Measurements from ENCODE around the gene RFT1.

RFT1 gene

DNA sequence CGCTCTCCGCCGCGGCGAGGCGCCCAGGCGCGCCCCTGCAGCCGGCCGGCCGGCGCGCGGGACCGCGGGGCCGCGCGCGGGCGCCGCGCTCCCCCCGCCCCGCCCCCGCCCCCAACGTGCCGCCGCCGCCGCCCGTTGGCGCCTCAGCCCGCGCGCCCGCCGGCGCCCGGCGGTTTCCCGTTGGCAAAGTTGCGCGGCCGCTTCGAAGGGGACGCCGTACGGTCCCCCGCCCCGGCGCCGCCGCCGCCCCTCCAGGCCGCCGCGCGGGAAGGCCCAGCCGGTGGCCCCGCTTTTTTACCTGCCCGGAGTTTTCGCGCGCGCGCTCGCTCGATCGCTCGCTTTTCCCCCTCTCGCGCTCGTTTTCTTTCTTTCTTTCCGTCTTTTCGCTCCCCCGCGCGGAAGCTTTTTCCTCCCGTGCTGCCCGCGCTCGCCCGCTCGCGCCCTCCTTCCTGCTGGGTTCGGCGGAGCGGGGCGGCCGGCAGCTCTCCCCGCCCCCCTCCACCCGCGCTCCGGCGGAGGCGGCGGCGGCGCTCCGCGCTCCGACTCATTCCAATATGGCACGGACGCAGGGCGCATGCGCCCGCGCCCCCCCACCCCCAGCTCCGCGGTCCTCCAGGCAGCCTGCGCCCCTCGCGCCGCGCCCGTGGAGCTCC is 84.6 kb downstream of the RFT1 start, which contains the start of gene SFMBT1:
Gene SFMBT1 (minus strand): TSS at position 556 of the 653 bp plus-strand sequence. CDS start 76,945 bp downstream, outside the sequence.
- TF ChIP-seq, protein P1, sequence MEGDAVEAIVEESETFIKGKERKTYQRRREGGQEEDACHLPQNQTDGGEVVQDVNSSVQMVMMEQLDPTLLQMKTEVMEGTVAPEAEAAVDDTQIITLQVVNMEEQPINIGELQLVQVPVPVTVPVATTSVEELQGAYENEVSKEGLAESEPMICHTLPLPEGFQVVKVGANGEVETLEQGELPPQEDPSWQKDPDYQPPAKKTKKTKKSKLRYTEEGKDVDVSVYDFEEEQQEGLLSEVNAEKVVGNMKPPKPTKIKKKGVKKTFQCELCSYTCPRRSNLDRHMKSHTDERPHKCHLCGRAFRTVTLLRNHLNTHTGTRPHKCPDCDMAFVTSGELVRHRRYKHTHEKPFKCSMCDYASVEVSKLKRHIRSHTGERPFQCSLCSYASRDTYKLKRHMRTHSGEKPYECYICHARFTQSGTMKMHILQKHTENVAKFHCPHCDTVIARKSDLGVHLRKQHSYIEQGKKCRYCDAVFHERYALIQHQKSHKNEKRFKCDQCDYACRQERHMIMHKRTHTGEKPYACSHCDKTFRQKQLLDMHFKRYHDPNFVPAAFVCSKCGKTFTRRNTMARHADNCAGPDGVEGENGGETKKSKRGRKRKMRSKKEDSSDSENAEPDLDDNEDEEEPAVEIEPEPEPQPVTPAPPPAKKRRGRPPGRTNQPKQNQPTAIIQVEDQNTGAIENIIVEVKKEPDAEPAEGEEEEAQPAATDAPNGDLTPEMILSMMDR (IDR thresholded peaks at IDR 0.05), result no peak
- H3K27me3 Mint-ChIP-seq (ENCODE audit: low read depth, poor library complexity), result peaks cover 56% of the 10 kb centered on the region
- DNase-seq, result peak; percentile 77

DNA sequence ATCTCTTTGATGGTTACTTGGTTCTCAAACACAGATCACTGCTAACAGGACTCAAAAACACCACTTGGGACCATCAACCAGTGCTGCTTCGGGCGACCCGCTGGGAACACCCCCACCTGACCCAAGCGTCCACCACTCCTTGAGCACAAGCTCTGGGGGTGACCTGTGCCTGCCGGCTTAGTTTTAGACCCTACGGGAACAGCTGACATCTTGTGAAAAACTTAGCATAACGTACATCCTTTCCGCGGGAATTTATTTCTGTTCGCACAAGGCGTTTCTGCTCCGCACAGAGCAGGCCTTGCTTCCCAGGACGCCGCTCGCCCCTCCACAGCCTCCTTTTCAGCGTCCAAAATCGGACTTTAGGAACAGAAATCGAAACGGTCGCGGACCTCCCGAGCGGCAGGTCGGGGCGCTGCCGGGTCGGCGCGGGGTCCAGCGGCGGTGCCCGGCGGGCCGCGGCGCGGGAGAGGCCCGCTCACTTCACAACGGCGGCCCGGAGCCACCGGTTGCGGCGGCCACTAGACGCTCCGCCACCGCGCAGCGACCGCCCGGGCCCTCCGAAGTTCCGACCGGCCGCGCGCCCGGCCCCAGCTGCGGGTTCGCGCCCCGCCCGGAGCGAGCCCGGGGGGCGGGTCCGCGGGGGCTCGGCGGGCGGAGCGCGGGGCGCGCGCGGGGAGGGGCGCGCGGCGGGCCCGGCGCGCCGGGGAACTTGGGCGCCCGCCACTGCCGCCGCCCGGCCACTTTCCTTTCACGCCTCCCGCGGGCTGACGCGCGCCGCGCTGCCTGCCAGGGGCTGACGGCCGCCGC is 85.3 kb downstream of the RFT1 start:
- DNase-seq, result peak; percentile 72
- TF ChIP-seq, protein P1 (IDR thresholded peaks at IDR 0.05), result no peak
- Mint-ChIP-seq H3K4me3 (peak overlapping the region; percentile 92), H3K36me3 (ENCODE audit: low read depth) (no peaks in the 10 kb centered on the region), H3K4me1 (peaks cover 20% of the 10 kb centered on the region), H3K27me3 (ENCODE audit: low read depth, poor library complexity) (peaks cover 55% of the 10 kb centered on the region), H3K27ac (no peak overlapping the region), H3K9me3 (no peaks in the 10 kb centered on the region)

More for the DNA sequence above, 84.6 kb downstream of the RFT1 start, which contains the start of gene SFMBT1:
- no peaks in the 10 kb centered on the region for H3K9me3 Mint-ChIP-seq
- peak within 1 kb of the TSS; percentile 85 for H3K27ac Mint-ChIP-seq
- no peaks in the 10 kb centered on the region for H3K36me3 Mint-ChIP-seq (ENCODE audit: low read depth)
- peaks cover 20% of the 10 kb centered on the region for H3K4me1 Mint-ChIP-seq
- H3K4me3 Mint-ChIP-seq, result peak within 1 kb of the TSS; percentile 92

- TF ChIP-seq, protein P1 (IDR thresholded peaks at IDR 0.05), result no peak
- no peak overlapping the region for H3K27ac Mint-ChIP-seq
- peaks cover 20% of the 10 kb centered on the region for H3K4me1 Mint-ChIP-seq
- peaks cover 49% of the 10 kb centered on the region for H3K27me3 Mint-ChIP-seq (ENCODE audit: low read depth, poor library complexity)
- H3K4me3 Mint-ChIP-seq, result peak overlapping the region; percentile 92
- DNase-seq, result no peak
- H3K9me3 Mint-ChIP-seq, result no peaks in the 10 kb centered on the region
- no peaks in the 10 kb centered on the region for H3K36me3 Mint-ChIP-seq (ENCODE audit: low read depth)
Measured at GRCh38 chr3:53044371-53044710, 85.9 kb downstream of the RFT1 start.

DNA sequence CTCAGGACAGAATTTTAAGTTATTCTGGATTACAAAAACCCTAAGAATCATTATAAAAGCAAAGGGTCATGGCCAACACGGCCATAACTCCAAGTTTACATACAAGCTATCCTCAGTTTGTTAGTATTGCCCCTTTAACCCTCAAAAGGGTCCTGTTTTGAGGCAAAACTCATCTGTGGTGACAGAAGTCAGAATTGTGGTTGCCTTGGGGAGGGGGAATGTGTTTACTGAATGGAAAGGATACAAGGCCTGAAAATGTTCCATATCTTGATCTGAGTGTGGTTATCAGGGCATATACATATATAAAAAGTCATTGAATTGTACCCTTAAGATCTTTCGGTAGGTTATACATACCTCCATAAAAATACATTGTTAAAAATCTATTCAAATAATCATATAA is 86.5 kb downstream of the RFT1 start:
- H3K27ac Mint-ChIP-seq, result no peak overlapping the region
- H3K4me1 Mint-ChIP-seq, result peaks cover 20% of the 10 kb centered on the region
- H3K4me3 Mint-ChIP-seq, result peak overlapping the region; percentile 92

GRCh38 chr3:53042651-53043050 is 87.6 kb downstream of the RFT1 start:
- Mint-ChIP-seq H3K36me3 (ENCODE audit: low read depth) (no peaks in the 10 kb centered on the region), H3K27me3 (ENCODE audit: low read depth, poor library complexity) (peaks cover 34% of the 10 kb centered on the region), H3K27ac (no peak overlapping the region), H3K4me1 (peaks cover 20% of the 10 kb centered on the region), H3K4me3 (peak overlapping the region; percentile 5), H3K9me3 (no peaks in the 10 kb centered on the region)
- DNase-seq, result no peak
- TF ChIP-seq, protein P1 (IDR thresholded peaks at IDR 0.05), result no peak

More for the DNA sequence above, 86.5 kb downstream of the RFT1 start:
- peaks cover 45% of the 10 kb centered on the region for H3K27me3 Mint-ChIP-seq (ENCODE audit: low read depth, poor library complexity)
- no peaks in the 10 kb centered on the region for H3K36me3 Mint-ChIP-seq (ENCODE audit: low read depth)
- no peaks in the 10 kb centered on the region for H3K9me3 Mint-ChIP-seq
- DNase-seq, result no peak
- TF ChIP-seq, protein P1 (IDR thresholded peaks at IDR 0.05), result no peak

Data from nephron progenitor cell (in vitro differentiated cells).